ENCODE results near the gene BMP6.

BMP6 gene

GRCh38 chr6:7786214-7786661, 60.3 kb downstream of the BMP6 start:
- Mint-ChIP-seq H3K27me3 (ENCODE audit: low read depth, poor library complexity) (peaks cover 3% of the 10 kb centered on the region), H3K4me1 (peaks cover 29% of the 10 kb centered on the region), H3K4me3 (no peak overlapping the region), H3K36me3 (ENCODE audit: low read depth) (no peaks in the 10 kb centered on the region), H3K9me3 (no peaks in the 10 kb centered on the region), H3K27ac (no peak overlapping the region)
- no peak for TF ChIP-seq CTCF (IDR thresholded peaks at IDR 0.05)
- DNase-seq = no peak

GRCh38 chr6:7787137-7787608, 61.3 kb downstream of the BMP6 start:
- Mint-ChIP-seq H3K9me3 (no peaks in the 10 kb centered on the region), H3K36me3 (ENCODE audit: low read depth) (peaks cover 4% of the 10 kb centered on the region), H3K4me3 (no peak overlapping the region), H3K4me1 (peaks cover 29% of the 10 kb centered on the region), H3K27ac (no peak overlapping the region), H3K27me3 (ENCODE audit: low read depth, poor library complexity) (peaks cover under 1% of the 10 kb centered on the region)
- DNase-seq = no peak
- no peak for TF ChIP-seq CTCF (IDR thresholded peaks at IDR 0.05)

- Mint-ChIP-seq H3K36me3 (ENCODE audit: low read depth) (peaks cover 4% of the 10 kb centered on the region), H3K4me3 (no peak overlapping the region), H3K27ac (no peak overlapping the region), H3K4me1 (peaks cover 29% of the 10 kb centered on the region), H3K27me3 (ENCODE audit: low read depth, poor library complexity) (peaks cover 5% of the 10 kb centered on the region), H3K9me3 (no peaks in the 10 kb centered on the region)
- no peak for TF ChIP-seq CTCF (IDR thresholded peaks at IDR 0.05)
- no peak for DNase-seq
Observed at GRCh38 chr6:7787731-7788130, 61.8 kb downstream of the BMP6 start.

GRCh38 chr6:7794509-7794908, 68.6 kb downstream of the BMP6 start:
- Mint-ChIP-seq H3K27ac (no peak overlapping the region), H3K27me3 (ENCODE audit: low read depth, poor library complexity) (peaks cover 8% of the 10 kb centered on the region), H3K9me3 (no peaks in the 10 kb centered on the region), H3K4me1 (no peaks in the 10 kb centered on the region), H3K4me3 (no peak overlapping the region), H3K36me3 (ENCODE audit: low read depth) (peaks cover 4% of the 10 kb centered on the region)
- TF ChIP-seq CTCF (IDR thresholded peaks at IDR 0.05) = no peak
- no peak for DNase-seq

GRCh38 chr6:7797386-7797785, 71.5 kb downstream of the BMP6 start:
- H3K36me3 Mint-ChIP-seq (ENCODE audit: low read depth) = no peaks in the 10 kb centered on the region
- no peak overlapping the region for H3K27ac Mint-ChIP-seq
- TF ChIP-seq CTCF (IDR thresholded peaks at IDR 0.05) = no peak
- no peak for DNase-seq
- H3K27me3 Mint-ChIP-seq (ENCODE audit: low read depth, poor library complexity) = peaks cover 5% of the 10 kb centered on the region
- H3K4me1 Mint-ChIP-seq = no peaks in the 10 kb centered on the region
- H3K4me3 Mint-ChIP-seq = no peak overlapping the region
- H3K9me3 Mint-ChIP-seq = no peaks in the 10 kb centered on the region

GRCh38 chr6:7798751-7799150, 72.9 kb downstream of the BMP6 start:
- Mint-ChIP-seq H3K36me3 (ENCODE audit: low read depth) (no peaks in the 10 kb centered on the region), H3K9me3 (no peaks in the 10 kb centered on the region)
- no peak for DNase-seq

More at GRCh38 chr6:7798751-7799150, 72.9 kb downstream of the BMP6 start:
- H3K27me3 Mint-ChIP-seq (ENCODE audit: low read depth, poor library complexity) = peaks cover 2% of the 10 kb centered on the region
- H3K4me3 Mint-ChIP-seq = no peak overlapping the region
- no peaks in the 10 kb centered on the region for H3K4me1 Mint-ChIP-seq
- no peak for TF ChIP-seq CTCF (IDR thresholded peaks at IDR 0.05)
- no peak overlapping the region for H3K27ac Mint-ChIP-seq
